Measurements from ENCODE around the gene RNU5B-1.

Gene RNU5B-1

GRCh38 chr15:65286704-65287519 lies 17.6 kb upstream of the RNU5B-1 start, which contains the start of gene PARP16:
Gene PARP16, minus strand, starts transcription at chr15:65286883. Its CDS starts 457 bp downstream, at chr15:65286426.
- peak within 1 kb of the TSS; percentile 50 to 82 (median 62) for H3K4me3 ChIP-seq
- peak within 1 kb of the TSS; percentile 64 to 94 (median 87) for H3K27ac ChIP-seq

- H3K27ac ChIP-seq = peak overlapping the region in 15 of 21 experiments; percentile 44 to 94 (median 90)
- peak overlapping the region in 2 of 7 experiments; percentile 55 to 82 for H3K4me3 ChIP-seq
Measured at GRCh38 chr15:65287520-65287855, 17.0 kb upstream of the RNU5B-1 start.

- Histone ChIP-seq H3K4me3 (no peak overlapping the region), H3K27ac (no peak overlapping the region)
Measured at GRCh38 chr15:65289261-65289854, 15.1 kb upstream of the RNU5B-1 start.

GRCh38 chr15:65290228-65290627 lies 14.2 kb upstream of the RNU5B-1 start:
- H3K4me3 ChIP-seq = no peak overlapping the region
- no peak overlapping the region for H3K27ac ChIP-seq

- Histone ChIP-seq H3K4me3 (no peak overlapping the region), H3K27ac (no peak overlapping the region)
Measured at GRCh38 chr15:65292938-65293518, 11.4 kb upstream of the RNU5B-1 start.

GRCh38 chr15:65298731-65299130 lies 5.7 kb upstream of the RNU5B-1 start:
- Histone ChIP-seq H3K27ac (peak overlapping the region in 1 of 21 experiments; percentile 76), H3K4me3 (no peak overlapping the region)

- Histone ChIP-seq H3K4me3 (no peak overlapping the region), H3K27ac (no peak overlapping the region)
Measured at GRCh38 chr15:65300924-65301441, 3.5 kb upstream of the RNU5B-1 start.

GRCh38 chr15:65302061-65302460 lies 2.4 kb upstream of the RNU5B-1 start:
- no peak overlapping the region for H3K27ac ChIP-seq

GRCh38 chr15:65303687-65304380 lies 643 bp upstream of the RNU5B-1 start:
- H3K27ac ChIP-seq = peak overlapping the region; percentile 16 to 98 (median 90)
- peak overlapping the region; percentile 32 to 53 (median 46) for H3K4me3 ChIP-seq

More at GRCh38 chr15:65302061-65302460, 2.4 kb upstream of the RNU5B-1 start:
- no peak overlapping the region for H3K4me3 ChIP-seq

- peak overlapping the region in 2 of 7 experiments; percentile 52 to 53 for H3K4me3 ChIP-seq
- peak overlapping the region in 20 of 21 experiments; percentile 72 to 98 (median 90) for H3K27ac ChIP-seq
Measured at GRCh38 chr15:65305150-65305758, 777 bp downstream of the RNU5B-1 start.

GRCh38 chr15:65305776-65306175 lies 1.3 kb downstream of the RNU5B-1 start:
- no peak overlapping the region for H3K4me3 ChIP-seq
- peak overlapping the region in 1 of 21 experiments; percentile 94 for H3K27ac ChIP-seq

- H3K27ac ChIP-seq = no peak overlapping the region
- no peak overlapping the region for H3K4me3 ChIP-seq
Measured at GRCh38 chr15:65306551-65306950, 2.1 kb downstream of the RNU5B-1 start.

GRCh38 chr15:65307978-65308377 lies 3.5 kb downstream of the RNU5B-1 start:
- H3K27ac ChIP-seq = no peak overlapping the region
- no peak overlapping the region for H3K4me3 ChIP-seq

- Histone ChIP-seq H3K27ac (no peak overlapping the region), H3K4me3 (no peak overlapping the region)
Measured at GRCh38 chr15:65309882-65310418, 5.5 kb downstream of the RNU5B-1 start.

- Histone ChIP-seq H3K27ac (no peak overlapping the region), H3K4me3 (no peak overlapping the region)
Measured at GRCh38 chr15:65310431-65311137, 6.1 kb downstream of the RNU5B-1 start.

GRCh38 chr15:65311760-65312159 lies 7.3 kb downstream of the RNU5B-1 start:
- no peak overlapping the region for H3K4me3 ChIP-seq
- no peak overlapping the region for H3K27ac ChIP-seq

- Histone ChIP-seq H3K4me3 (no peak overlapping the region), H3K27ac (no peak overlapping the region)
Measured at GRCh38 chr15:65312400-65312916, 8.0 kb downstream of the RNU5B-1 start.

- Histone ChIP-seq H3K27ac (no peak overlapping the region), H3K4me3 (no peak overlapping the region)
Measured at GRCh38 chr15:65318870-65319356, 14.4 kb downstream of the RNU5B-1 start.

All from skin epidermis (tissue), 12 donors.